Astrocyte of the cerebellum (primary cell): Measurements from ENCODE around the gene TKTL2.

Experiments
- DNase-seq: peaks from one replicate; pipeline ENCODE4 v3.0.0-alpha.2; 2011; ENCODE audit warnings: low read depth
- H3K4me3 ChIP-seq: 2 replicates; pipeline ENCODE4 v1.5.1; 2011; ENCODE audit warnings: mild to moderate bottlenecking, low read depth, low read length, moderate library complexity
- CTCF ChIP-seq: IDR thresholded peaks from 2 replicates; pipeline ENCODE4 v1.5.1; 2012; ENCODE audit warnings: low read length, low read depth, moderate library complexity, mild to moderate bottlenecking; ENCODE audit errors: missing control alignments
- in situ Hi-C: cut with HindIII; loops from 2 replicates; pipeline ENCODE4 v1.10.0; 2017; ENCODE audit warnings: low sequenced_read_pairs

Gene TKTL2

GRCh38 chr4:163493643-163494359 is 20.2 kb upstream of the TKTL2 start:
- in situ Hi-C loops: no loop called here
- TF ChIP-seq CTCF: no peak
- H3K4me3 ChIP-seq: peak overlapping the region; percentile 97
- no peak for DNase-seq

GRCh38 chr4:163492951-163493504 is 19.5 kb upstream of the TKTL2 start:
- DNase-seq: no peak
- no peak for TF ChIP-seq CTCF
- in situ Hi-C loops: no loop called here
- no peak overlapping the region for H3K4me3 ChIP-seq

DNA sequence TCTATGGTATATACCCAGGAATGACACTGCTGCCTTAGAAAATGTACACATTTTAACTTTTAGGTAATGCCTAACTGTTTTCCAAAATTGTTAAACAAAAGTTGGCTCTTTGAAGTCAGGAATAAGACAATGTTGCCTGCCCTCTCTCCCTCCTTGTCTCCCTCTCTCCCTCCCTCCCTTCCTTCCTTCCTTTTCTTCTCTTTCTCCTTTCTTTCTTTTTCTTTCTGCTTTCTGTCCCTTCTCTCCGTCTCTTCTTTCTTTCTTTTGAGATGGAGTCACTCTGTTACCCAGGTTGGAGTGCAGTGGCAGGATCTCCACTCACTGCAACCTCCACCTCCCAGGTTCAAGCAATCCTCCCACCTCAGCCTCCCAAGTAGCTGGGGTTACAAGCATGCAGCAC is 16.4 kb upstream of the TKTL2 start:
- no peak overlapping the region for H3K4me3 ChIP-seq
- in situ Hi-C loops: no loop called here
- no peak for DNase-seq
- no peak for TF ChIP-seq CTCF

GRCh38 chr4:163486321-163486720 is 12.8 kb upstream of the TKTL2 start:
- no peak for DNase-seq
- no peak overlapping the region for H3K4me3 ChIP-seq
- in situ Hi-C loops: no loop called here
- no peak for TF ChIP-seq CTCF

DNA sequence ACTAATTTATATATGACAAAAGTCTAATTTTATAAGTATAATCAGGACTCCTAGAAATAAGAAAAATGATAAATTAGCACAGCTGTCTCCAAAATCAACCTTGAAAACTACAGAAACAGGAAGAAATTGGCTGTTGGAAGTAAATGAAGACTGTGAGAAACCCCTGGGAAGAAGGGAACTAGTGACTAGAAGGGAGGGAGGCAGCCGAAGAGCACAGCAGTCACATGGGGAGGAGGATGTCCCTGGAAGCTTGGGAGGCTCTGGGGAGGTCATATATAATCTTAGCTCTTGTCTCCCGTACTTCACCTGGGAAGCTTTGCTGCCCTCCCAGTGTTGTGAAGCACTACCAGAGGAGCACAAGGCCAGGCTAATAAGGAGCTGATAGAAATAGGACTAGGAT is 12.0 kb upstream of the TKTL2 start:
- no peak overlapping the region for H3K4me3 ChIP-seq
- in situ Hi-C loops: no loop called here
- DNase-seq: no peak
- no peak for TF ChIP-seq CTCF

- no peak overlapping the region for H3K4me3 ChIP-seq
- DNase-seq: peak; percentile 47
- peak; percentile 53 for TF ChIP-seq CTCF
- in situ Hi-C loops: no loop called here
Observed at GRCh38 chr4:163484906-163485305, 11.4 kb upstream of the TKTL2 start.
